CD4-positive, alpha-beta T cell (primary cell): ENCODE results near the gene ASB16. TPM values are rescaled to one million over a fixed set of nuclear protein-coding genes. Genes with fewer than 3 reads are reported as not detected.

Experiments
- ATAC-seq: fragments of 200-7000 bp; cut with Tn5 transposase; one replicate; pipeline ENCODE4 v1.10.0; 2022; ENCODE audit warnings: mild to moderate bottlenecking; ENCODE audit not compliant: poor library complexity
- CTCF ChIA-PET: fragments of 350-600 bp; sonication (Branson Sonifier 250); formaldehyde crosslinking; loops from one replicate; lab custom pipeline; 2021; ENCODE audit warnings: antibody characterized with exemption, inconsistent platforms; lab: Charles Lee
- POLR2A ChIA-PET: fragments of 350-600 bp; sonication (Branson Sonifier 250); formaldehyde crosslinking; loops from one replicate; lab custom pipeline; 2021; ENCODE audit warnings: antibody characterized with exemption, inconsistent platforms; lab: Charles Lee
- DNase-seq, 14 experiments: peaks; one replicate each; pipeline ENCODE4 v3.0.0-alpha.2; 2013 to 2020; ENCODE audit warnings: mixed read lengths in 2 of 14
- H3K27ac ChIP-seq, 2 donors: one replicate each; pipeline versions ENCODE4 v1.5.1 to v1.7.0; 2013; ENCODE audit warnings: low read length in 2 of 2, low read depth in 1 of 2, mild to moderate bottlenecking in 1 of 2
- H3K27me3 ChIP-seq, 2 experiments: 1 replicate in 1 of 2; 2 replicates in 1 of 2; pipeline versions ENCODE4 v1.6.1 to v1.7.0; 2013; ENCODE audit warnings: low read length in 2 of 2, control low read depth in 1 of 2, mild to moderate bottlenecking in 1 of 2, moderate library complexity in 1 of 2; ENCODE audit not compliant: insufficient read depth in 2 of 2, control insufficient read depth in 1 of 2
- H3K36me3 ChIP-seq: one replicate; pipeline ENCODE4 v1.6.1; 2013; ENCODE audit warnings: low read length, control low read depth; ENCODE audit not compliant: insufficient read depth
- H3K4me1 ChIP-seq: one replicate; pipeline ENCODE4 v1.6.1; 2013; ENCODE audit warnings: low read length, control low read depth; ENCODE audit not compliant: insufficient read depth
- H3K4me3 ChIP-seq: one replicate; pipeline ENCODE4 v1.5.1; 2013; ENCODE audit warnings: mild to moderate bottlenecking, low read length, moderate library complexity
- H3K9me3 ChIP-seq, 2 experiments: 1 replicate in 1 of 2; 2 replicates in 1 of 2; pipeline versions ENCODE4 v1.6.1 to v1.7.0; 2013; ENCODE audit warnings: low read length in 2 of 2, mild to moderate bottlenecking in 2 of 2, control low read depth in 1 of 2, moderate library complexity in 1 of 2; ENCODE audit not compliant: control insufficient read depth in 1 of 2, insufficient read depth in 1 of 2
- H3K27ac Mint-ChIP-seq: one replicate; pipeline ENCODE4 v1.8.0; 2020; ENCODE audit warnings: mixed read lengths
- H3K27me3 Mint-ChIP-seq: one replicate; pipeline ENCODE4 v1.8.0; 2021; ENCODE audit warnings: mixed read lengths
- H3K36me3 Mint-ChIP-seq: one replicate; pipeline ENCODE4 v1.8.0; 2021; ENCODE audit warnings: low read depth, mixed read lengths
- H3K4me1 Mint-ChIP-seq: one replicate; pipeline ENCODE4 v1.8.0; 2021; ENCODE audit warnings: low read depth, mixed read lengths
- H3K4me3 Mint-ChIP-seq: one replicate; pipeline ENCODE4 v1.8.0; 2020; ENCODE audit warnings: mild to moderate bottlenecking, mixed read lengths
- H3K9me3 Mint-ChIP-seq: one replicate; pipeline ENCODE4 v1.8.0; 2020; ENCODE audit warnings: mixed read lengths
- intact Hi-C, 2 experiments: fragments of 100-400 bp; cut with DNase I in 1 of 2; cut with micrococcal nuclease in 1 of 2; formaldehyde crosslinking; loops; one replicate each; pipeline versions ENCODE4 v1.15.1 to v1.9.0; 2023 to 2025; cut with DNase I, micrococcal nuclease
- total RNA-seq, 174 experiments: library from RNA in 2 of 174; stranded (reverse) in 2 of 174; gene quantifications; one replicate each; pipeline ENCODE4 v1.2.3 and lab custom pipeline; 2021 to 2026
- TF ChIP-seq, protein P1 (sequence below): fragments of 200-600 bp; IDR thresholded peaks from one replicate; pipeline ENCODE4 v1.8.0; 2022; ENCODE audit warnings: antibody characterized with exemption, mild to moderate bottlenecking

The ASB16 gene
- total RNA-seq, 2 experiments from 2014 or later: 0.11 TPM; not detected in 1

DNA sequence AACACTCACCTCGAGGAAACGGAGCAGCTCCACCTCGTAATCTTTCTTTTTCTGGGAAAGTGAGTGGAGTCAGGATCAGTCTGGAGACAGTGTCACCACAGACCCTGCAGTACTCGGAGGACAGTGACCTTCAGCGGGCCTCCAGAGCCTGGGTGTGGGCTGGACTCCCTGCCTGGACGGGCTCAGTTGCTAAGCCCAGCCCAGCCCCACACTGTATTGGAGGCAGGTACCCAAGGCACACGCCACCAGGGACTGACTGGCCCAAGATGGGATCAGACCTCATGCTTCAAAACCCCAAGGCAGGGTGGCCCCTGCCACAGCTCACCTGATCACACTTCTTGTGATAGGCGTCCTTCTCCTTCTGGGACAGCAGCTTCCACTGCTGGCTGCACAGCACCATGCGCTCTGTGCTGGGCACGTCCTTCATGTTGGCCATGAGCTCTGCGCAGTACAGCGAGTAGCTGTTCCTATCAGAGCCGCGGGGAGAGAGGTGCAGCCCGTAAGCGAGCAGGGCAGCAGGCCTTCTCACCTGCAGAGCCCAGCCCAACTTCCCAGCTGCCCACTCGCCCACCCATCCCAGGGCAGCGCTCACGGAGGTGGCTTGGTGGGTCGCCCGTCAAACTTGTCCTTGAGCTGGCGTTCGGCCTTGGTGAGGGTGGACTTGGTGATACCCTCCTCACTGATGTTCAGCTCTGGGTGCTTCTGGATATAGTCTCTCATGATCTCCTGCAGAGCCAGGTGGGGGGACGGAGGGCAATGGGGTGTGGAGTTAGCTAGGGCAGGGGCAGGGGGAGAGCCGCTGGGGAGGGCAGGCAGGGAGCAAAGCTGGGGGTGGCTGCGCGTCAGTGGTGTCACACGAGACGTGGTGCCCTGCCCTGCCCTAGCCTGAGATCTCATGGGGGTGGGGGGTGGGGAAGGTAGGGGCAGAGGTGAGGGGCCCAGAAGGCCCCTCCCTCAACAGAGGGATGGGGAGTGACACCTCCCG, 41.1 kb downstream of the ASB16 start:
- ATAC-seq: no peak
- peaks cover 84% of the 10 kb centered on the region for H3K4me1 ChIP-seq

DNA sequence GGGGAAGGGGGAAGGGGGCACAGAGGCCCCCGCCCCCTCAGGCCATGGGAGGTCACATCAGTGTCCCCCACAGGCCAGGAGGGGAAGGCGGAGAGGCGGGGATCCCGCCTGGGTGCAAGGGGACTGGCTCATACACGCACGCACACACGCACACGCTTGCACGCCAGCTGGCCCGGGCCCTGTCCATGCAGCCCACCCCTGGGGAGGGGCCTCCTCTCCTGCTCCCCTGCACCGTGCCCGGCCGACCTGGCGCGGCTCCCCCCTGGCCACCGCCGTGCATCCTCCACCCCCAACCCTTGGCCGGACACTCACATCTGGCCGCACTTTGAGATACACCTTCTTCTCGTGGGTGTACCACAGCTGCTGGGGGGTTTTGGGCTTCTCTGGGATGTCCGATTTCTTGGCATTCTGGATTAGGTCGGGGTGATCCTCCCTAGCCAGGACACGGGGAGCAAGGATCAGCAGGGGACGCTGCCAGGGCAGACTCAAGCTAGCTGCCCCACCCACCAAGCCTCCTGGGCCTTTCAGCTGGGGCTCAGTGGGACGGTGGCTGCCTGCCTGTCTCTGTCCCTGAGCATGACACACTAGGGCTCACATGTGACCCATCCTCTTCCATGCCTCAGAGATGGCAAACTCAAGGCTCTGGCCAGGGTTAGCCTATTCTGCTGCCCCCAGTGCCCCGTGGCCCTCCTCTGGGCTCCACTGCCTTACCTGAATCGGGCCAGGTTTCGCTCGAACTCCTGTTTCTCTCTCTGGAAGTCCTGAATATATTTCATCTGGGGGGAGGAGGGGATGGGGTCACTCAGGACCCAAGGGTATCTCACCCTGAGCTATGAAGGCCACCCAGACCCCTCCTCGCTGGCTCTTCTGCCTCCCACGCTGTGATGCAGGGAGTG, 42.3 kb downstream of the ASB16 start:
- H3K4me1 ChIP-seq: peaks cover 88% of the 10 kb centered on the region
- no peaks in the 10 kb centered on the region for H3K9me3 Mint-ChIP-seq
- H3K27ac Mint-ChIP-seq: peak overlapping the region; percentile 86
- ATAC-seq: no peak
- peak overlapping the region in 1 of 2 donors; percentile 62 for H3K27ac ChIP-seq
- peaks cover 54% of the 10 kb centered on the region for H3K4me1 Mint-ChIP-seq
- H3K9me3 ChIP-seq: no peaks in the 10 kb centered on the region
- ChIA-PET POLR2A (interaction anchor here (0.9 to 5.1 kb wide), 5 partner anchors 8 to 113 kb away, joined by 3 to 84 read pairs (median 21); partner anchors contain the start of genes SLC25A39 and UBTF), CTCF (no interaction called here)
- H3K36me3 Mint-ChIP-seq: peaks cover 77% of the 10 kb centered on the region
- H3K27me3 Mint-ChIP-seq: no peaks in the 10 kb centered on the region
- no peaks in the 10 kb centered on the region for H3K27me3 ChIP-seq
- intact Hi-C loops: no loop called here
- no peak overlapping the region for H3K4me3 Mint-ChIP-seq
- DNase-seq: peak in 1 of 14 experiments; percentile 34
- H3K36me3 ChIP-seq: peaks cover 77% of the 10 kb centered on the region
- TF ChIP-seq, protein P1, sequence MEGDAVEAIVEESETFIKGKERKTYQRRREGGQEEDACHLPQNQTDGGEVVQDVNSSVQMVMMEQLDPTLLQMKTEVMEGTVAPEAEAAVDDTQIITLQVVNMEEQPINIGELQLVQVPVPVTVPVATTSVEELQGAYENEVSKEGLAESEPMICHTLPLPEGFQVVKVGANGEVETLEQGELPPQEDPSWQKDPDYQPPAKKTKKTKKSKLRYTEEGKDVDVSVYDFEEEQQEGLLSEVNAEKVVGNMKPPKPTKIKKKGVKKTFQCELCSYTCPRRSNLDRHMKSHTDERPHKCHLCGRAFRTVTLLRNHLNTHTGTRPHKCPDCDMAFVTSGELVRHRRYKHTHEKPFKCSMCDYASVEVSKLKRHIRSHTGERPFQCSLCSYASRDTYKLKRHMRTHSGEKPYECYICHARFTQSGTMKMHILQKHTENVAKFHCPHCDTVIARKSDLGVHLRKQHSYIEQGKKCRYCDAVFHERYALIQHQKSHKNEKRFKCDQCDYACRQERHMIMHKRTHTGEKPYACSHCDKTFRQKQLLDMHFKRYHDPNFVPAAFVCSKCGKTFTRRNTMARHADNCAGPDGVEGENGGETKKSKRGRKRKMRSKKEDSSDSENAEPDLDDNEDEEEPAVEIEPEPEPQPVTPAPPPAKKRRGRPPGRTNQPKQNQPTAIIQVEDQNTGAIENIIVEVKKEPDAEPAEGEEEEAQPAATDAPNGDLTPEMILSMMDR: no peak
- H3K4me3 ChIP-seq: no peak overlapping the region

More for the DNA sequence above, 41.1 kb downstream of the ASB16 start:
- Mint-ChIP-seq H3K4me1 (peaks cover 47% of the 10 kb centered on the region), H3K9me3 (no peaks in the 10 kb centered on the region), H3K36me3 (peaks cover 78% of the 10 kb centered on the region), H3K27ac (peak overlapping the region; percentile 49), H3K4me3 (no peak overlapping the region), H3K27me3 (no peaks in the 10 kb centered on the region)
- peak overlapping the region in 1 of 2 donors; percentile 53 for H3K27ac ChIP-seq
- no peak overlapping the region for H3K4me3 ChIP-seq
- peaks cover 89% of the 10 kb centered on the region for H3K36me3 ChIP-seq
- DNase-seq: peak in 2 of 14 experiments; percentile 5 to 32
- H3K9me3 ChIP-seq: no peaks in the 10 kb centered on the region
- POLR2A ChIA-PET: interaction anchor here (0.6 to 4.9 kb wide), 9 partner anchors 9 to 154 kb away, joined by 3 to 84 read pairs (median 4); partner anchors contain the start of genes TMUB2 and UBTF
- TF ChIP-seq, protein P1: no peak
- CTCF ChIA-PET: interaction anchor here (1.4 to 3.3 kb wide), 6 partner anchors 11 to 142 kb away, joined by 9 to 37 read pairs (median 19); partner anchors contain the start of genes ATXN7L3, GRN and TMUB2
- intact Hi-C loops: no loop called here
- H3K27me3 ChIP-seq: no peaks in the 10 kb centered on the region
